Gastroesophageal sphincter (tissue), 4 donors: ENCODE results near the gene LINGO4. TPM values are rescaled to one million over a fixed set of nuclear protein-coding genes. Genes with fewer than 3 reads are reported as not detected.

Experiments
- ATAC-seq: fragments of 150-250 bp; one replicate; pipeline ENCODE4 v1.9.1; 2016; ENCODE audit warnings: mild to moderate bottlenecking, moderate library complexity
- H3K27ac ChIP-seq, 4 donors: fragments of 200-600 bp; sonication (generic) in 3 of 4; 1 replicate in 3 of 4; 2 replicates in 1 of 4; pipeline ENCODE4 v1.5.1; 2016 to 2019
- H3K27me3 ChIP-seq: fragments of 200-600 bp; sonication (generic); one replicate; pipeline ENCODE4 v1.5.1; 2019
- H3K36me3 ChIP-seq, 2 donors: fragments of 200-600 bp; sonication (generic); one replicate each; pipeline ENCODE4 v1.5.1; 2019; ENCODE audit warnings: control low read depth in 1 of 2
- H3K4me1 ChIP-seq, 3 donors: fragments of 200-600 bp; sonication (generic); 1 replicate in 2 of 3; 2 replicates in 1 of 3; pipeline ENCODE4 v1.5.1; 2016 to 2019; ENCODE audit warnings: control low read depth in 2 of 3
- H3K4me3 ChIP-seq, 2 donors: fragments of 200-600 bp; sonication (generic); one replicate each; pipeline ENCODE4 v1.5.1; 2019; ENCODE audit warnings: mild to moderate bottlenecking in 1 of 2, moderate library complexity in 1 of 2
- H3K9me3 ChIP-seq, 3 donors: fragments of 200-600 bp; sonication (generic); one replicate each; pipeline ENCODE4 v1.5.1; 2017 to 2019; ENCODE audit warnings: control low read depth in 2 of 3
- CTCF ChIP-seq, 4 experiments: fragments of 200-600 bp in 2 of 4; fragments of 450-650 bp in 2 of 4; sonication (generic) in 1 of 4; IDR thresholded peaks; one replicate each; pipeline ENCODE4 v1.5.1; 2017 to 2019; ENCODE audit warnings: antibody characterized with exemption in 4 of 4, mild to moderate bottlenecking in 2 of 4, moderate library complexity in 2 of 4
- EP300 ChIP-seq: sonication (generic); formaldehyde crosslinking; IDR thresholded peaks from one replicate; pipeline ENCODE4 v1.6.1; 2017; ENCODE audit warnings: antibody characterized with exemption, mild to moderate bottlenecking
- POLR2A ChIP-seq, 2 donors: fragments of 450-650 bp; IDR thresholded peaks; one replicate each; pipeline ENCODE4 v1.6.1; 2017; ENCODE audit warnings: antibody characterized with exemption in 2 of 2, mild to moderate bottlenecking in 2 of 2, moderate library complexity in 1 of 2
- POLR2AphosphoS5 ChIP-seq: sonication (generic); formaldehyde crosslinking; IDR thresholded peaks from one replicate; pipeline ENCODE4 v1.6.1; 2017; ENCODE audit warnings: antibody characterized with exemption
- WGBS, 2 donors: methylation state at CpG; one replicate each; pipeline ENCODE4 v1.1.5; 2018; ENCODE audit warnings: low coverage in 1 of 2; 5-methylcytosine and 5-hydroxymethylcytosine counted together
- total RNA-seq, 4 donors: library from RNA; depleted of rRNA; stranded (reverse); fragments of >200 nt; gene quantifications; one replicate each; pipeline ENCODE4 v1.1.0, GENCODE V29; 2016

The LINGO4 gene, protein sequence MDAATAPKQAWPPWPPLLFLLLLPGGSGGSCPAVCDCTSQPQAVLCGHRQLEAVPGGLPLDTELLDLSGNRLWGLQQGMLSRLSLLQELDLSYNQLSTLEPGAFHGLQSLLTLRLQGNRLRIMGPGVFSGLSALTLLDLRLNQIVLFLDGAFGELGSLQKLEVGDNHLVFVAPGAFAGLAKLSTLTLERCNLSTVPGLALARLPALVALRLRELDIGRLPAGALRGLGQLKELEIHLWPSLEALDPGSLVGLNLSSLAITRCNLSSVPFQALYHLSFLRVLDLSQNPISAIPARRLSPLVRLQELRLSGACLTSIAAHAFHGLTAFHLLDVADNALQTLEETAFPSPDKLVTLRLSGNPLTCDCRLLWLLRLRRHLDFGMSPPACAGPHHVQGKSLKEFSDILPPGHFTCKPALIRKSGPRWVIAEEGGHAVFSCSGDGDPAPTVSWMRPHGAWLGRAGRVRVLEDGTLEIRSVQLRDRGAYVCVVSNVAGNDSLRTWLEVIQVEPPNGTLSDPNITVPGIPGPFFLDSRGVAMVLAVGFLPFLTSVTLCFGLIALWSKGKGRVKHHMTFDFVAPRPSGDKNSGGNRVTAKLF
- total RNA-seq, result not detected

DNA sequence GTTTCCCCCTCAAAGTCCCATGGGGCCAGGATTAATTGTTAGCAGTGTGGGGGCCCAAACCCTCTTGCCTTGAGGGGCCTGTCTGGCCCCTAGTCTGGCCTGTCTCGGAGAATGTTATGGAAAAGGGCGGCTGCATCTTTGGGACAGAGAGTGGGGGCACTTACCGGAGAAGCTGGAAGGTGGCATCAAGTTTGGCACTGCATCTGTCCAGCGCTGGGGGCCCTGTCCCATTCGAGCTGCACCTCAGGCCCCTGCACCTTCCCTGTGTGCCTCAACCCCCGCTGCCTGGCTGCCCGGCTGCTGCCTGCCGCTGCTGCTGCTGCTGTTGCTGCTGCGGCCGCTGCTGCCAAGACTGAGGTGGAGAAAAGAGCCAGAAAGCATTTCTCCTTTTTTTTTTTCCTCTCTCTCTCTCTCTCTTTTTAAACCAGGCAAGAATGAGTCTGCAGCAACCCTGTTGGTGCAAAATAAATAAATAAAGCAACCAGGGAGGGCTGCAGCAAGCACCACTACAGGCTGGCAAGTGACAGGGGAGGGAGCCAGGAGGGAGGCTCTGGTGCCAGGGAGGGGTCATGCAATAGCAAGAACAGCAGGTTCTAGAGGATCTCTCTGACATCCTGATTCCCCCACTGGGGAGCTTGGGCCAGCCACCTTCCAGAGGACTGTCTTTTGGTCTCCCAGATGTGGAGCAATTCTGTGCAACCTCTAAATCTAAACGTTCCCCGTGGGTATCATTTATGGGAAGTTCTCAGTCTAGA is at the start of gene LINGO4:
Gene LINGO4 (minus strand): TSS at position 354 of the 755 bp plus-strand sequence. CDS start 2,715 bp downstream, outside the sequence.
- Histone ChIP-seq H3K9me3 (no peaks in the 10 kb centered on the region), H3K27ac (no peak within 1 kb of the TSS), H3K36me3 (no peaks in the 10 kb centered on the region), H3K4me3 (no peak within 1 kb of the TSS), H3K4me1 (no peaks in the 10 kb centered on the region), H3K27me3 (peaks cover 50% of the 10 kb centered on the region)
- TF ChIP-seq EP300 (no peak), CTCF (IDR thresholded peaks at IDR 0.05) (no peak), POLR2AphosphoS5 (no peak), POLR2A (IDR thresholded peaks at IDR 0.05) (no peak)
- WGBS, 2 donors, result 35 to 60% methylated on average over 3 to 8 of the region's 12 CpGs
- no peak for ATAC-seq

DNA sequence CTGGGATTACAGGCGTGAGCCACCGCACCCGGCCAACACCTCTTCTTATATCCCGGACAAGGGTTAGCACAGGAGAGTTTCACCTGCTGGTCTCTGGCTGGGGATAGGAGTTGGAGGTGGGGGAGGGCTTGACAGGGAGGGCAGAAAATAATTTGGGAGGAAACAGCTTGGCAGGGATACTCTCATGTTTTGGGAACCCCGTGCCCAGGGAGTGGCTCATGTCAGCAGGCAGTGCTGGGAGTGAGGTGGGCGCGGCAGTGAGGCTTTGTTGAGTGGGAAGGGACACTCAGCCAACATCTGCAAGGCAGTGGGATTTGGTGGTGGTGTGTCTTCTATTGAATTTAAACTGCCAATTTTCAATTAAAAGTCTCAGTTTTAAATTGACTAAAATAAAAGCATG is 49.4 kb upstream of the LINGO4 start:
- WGBS, 2 donors, result 87 to 92% methylated on average over 3 of the region's 7 CpGs
- Histone ChIP-seq H3K9me3 (no peaks in the 10 kb centered on the region), H3K36me3 (no peaks in the 10 kb centered on the region), H3K27ac (no peak overlapping the region), H3K27me3 (peaks cover 42% of the 10 kb centered on the region), H3K4me1 (no peaks in the 10 kb centered on the region), H3K4me3 (no peak overlapping the region)
- ATAC-seq, result no peak
- no peak for TF ChIP-seq POLR2AphosphoS5
- no peak for TF ChIP-seq CTCF (IDR thresholded peaks at IDR 0.05)
- no peak for TF ChIP-seq EP300
- TF ChIP-seq POLR2A (IDR thresholded peaks at IDR 0.05), result no peak

GRCh38 chr1:151853411-151853943 is 48.3 kb upstream of the LINGO4 start, which contains the start of gene THEM5:
Gene THEM5 (minus strand): TSS chr1:151853712. CDS start chr1:151853565, 147 bp downstream.
- Histone ChIP-seq H3K27me3 (peaks cover 53% of the 10 kb centered on the region), H3K4me1 (peaks cover 0 to 5% (median 0%) of the 10 kb centered on the region in 3 donors), H3K4me3 (no peak within 1 kb of the TSS), H3K27ac (no peak within 1 kb of the TSS), H3K9me3 (no peaks in the 10 kb centered on the region), H3K36me3 (no peaks in the 10 kb centered on the region)
- no CpG with 5 or more reads among the region's 5 CpGs for whole genome bisulfite sequencing, 2 donors
- TF ChIP-seq CTCF (IDR thresholded peaks at IDR 0.05), result no peak
- no peak for TF ChIP-seq POLR2A (IDR thresholded peaks at IDR 0.05)
- no peak for TF ChIP-seq EP300
- TF ChIP-seq POLR2AphosphoS5, result no peak
- no peak for ATAC-seq

- Histone ChIP-seq H3K27me3 (peaks cover 61% of the 10 kb centered on the region), H3K9me3 (no peaks in the 10 kb centered on the region), H3K4me1 (peaks cover 0 to 11% (median 0%) of the 10 kb centered on the region in 3 donors), H3K27ac (no peak overlapping the region), H3K36me3 (no peaks in the 10 kb centered on the region), H3K4me3 (no peak overlapping the region)
- no peak for ATAC-seq
- 80 to 100% methylated on average over 1 to 2 of the region's 4 CpGs for WGBS, 2 donors
- TF ChIP-seq EP300, result no peak
- no peak for TF ChIP-seq POLR2A (IDR thresholded peaks at IDR 0.05)
- no peak for TF ChIP-seq POLR2AphosphoS5
- TF ChIP-seq CTCF (IDR thresholded peaks at IDR 0.05), result no peak
Observed at GRCh38 chr1:151852733-151853132, 47.5 kb upstream of the LINGO4 start.
